Transverse colon (tissue), 4 donors: ENCODE measurements around the gene EHMT1.

Experiments
- CTCF ChIP-seq, 5 experiments: fragments of 200-600 bp in 3 of 5; fragments of 450-650 bp in 2 of 5; sonication (generic) in 3 of 5; IDR thresholded peaks; 1 replicate in 2 of 5; 2 replicates in 3 of 5; pipeline ENCODE4 v1.5.1; 2016 to 2017; ENCODE audit warnings: antibody characterized with exemption in 5 of 5, inconsistent platforms in 3 of 5, mild to moderate bottlenecking in 2 of 5, moderate library complexity in 1 of 5
- EP300 ChIP-seq: sonication (generic); formaldehyde crosslinking; IDR thresholded peaks from one replicate; pipeline ENCODE4 v1.6.1; 2017; ENCODE audit warnings: antibody characterized with exemption, low read depth
- POLR2A ChIP-seq: fragments of 450-650 bp; IDR thresholded peaks from one replicate; pipeline ENCODE4 v1.6.1; 2016; ENCODE audit warnings: antibody characterized with exemption, mild to moderate bottlenecking, moderate library complexity
- POLR2AphosphoS5 ChIP-seq, 3 donors: sonication (generic); formaldehyde crosslinking; IDR thresholded peaks; one replicate each; pipeline ENCODE4 v1.6.1; 2016; ENCODE audit warnings: antibody characterized with exemption in 3 of 3

GRCh38 chr9:137722481-137722880, 103.7 kb downstream of the EHMT1 start:
- TF ChIP-seq POLR2A (no peak), POLR2AphosphoS5 (IDR thresholded peaks at IDR 0.05) (no peak), CTCF (IDR thresholded peaks at IDR 0.05) (no peak), EP300 (no peak)
